ES-I3 (cell line): ENCODE results near the gene NOS3.

Experiments used
- H3K36me3 ChIP-seq: 2 replicates; pipeline ENCODE4 v1.6.1; 2013; ENCODE audit warnings: mild to moderate bottlenecking, low read length, control low read depth, moderate library complexity; ENCODE audit not compliant: insufficient read depth
- H3K4me1 ChIP-seq: 2 replicates; pipeline ENCODE4 v1.6.1; 2013; ENCODE audit warnings: mild to moderate bottlenecking, control low read depth, low read length; ENCODE audit not compliant: insufficient read depth
- H3K9ac ChIP-seq: 2 replicates; pipeline ENCODE4 v1.6.1; 2013; ENCODE audit warnings: low read depth, mild to moderate bottlenecking, low read length, moderate library complexity
- H3K9me3 ChIP-seq: 2 replicates; pipeline ENCODE4 v1.6.1; 2013; ENCODE audit warnings: mild to moderate bottlenecking, low read length, moderate library complexity; ENCODE audit not compliant: control insufficient read depth, insufficient read depth

The NOS3 gene

DNA sequence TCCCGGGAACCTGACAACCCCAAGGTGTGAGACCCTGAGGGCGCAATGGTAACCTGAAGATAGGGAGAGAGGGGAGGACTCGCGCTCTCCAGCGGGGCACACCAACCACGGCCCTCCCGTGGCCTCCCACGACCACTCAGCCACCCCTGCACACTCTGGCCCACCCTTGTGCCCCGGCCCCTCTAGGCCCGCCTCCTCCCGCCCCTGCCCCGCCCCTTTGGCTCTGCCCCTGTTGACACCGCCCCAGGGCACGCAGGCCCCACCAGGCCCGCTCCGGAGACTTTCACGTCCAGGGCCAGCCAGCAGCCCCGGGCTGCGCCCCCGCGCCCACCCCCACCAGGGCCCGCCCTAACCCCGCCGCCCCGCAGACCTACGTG, 22.5 kb downstream of the NOS3 start:
- Histone ChIP-seq H3K36me3 (no peaks in the 10 kb centered on the region), H3K4me1 (peaks cover 16% of the 10 kb centered on the region), H3K9me3 (no peaks in the 10 kb centered on the region), H3K9ac (peak overlapping the region; percentile 51; the same call in 1 of the 2 replicates)

- Histone ChIP-seq H3K36me3 (no peaks in the 10 kb centered on the region), H3K9ac (peak overlapping the region; percentile 51; the same call in 1 of the 2 replicates), H3K4me1 (peaks cover 14% of the 10 kb centered on the region), H3K9me3 (no peaks in the 10 kb centered on the region)
Measured at GRCh38 chr7:151013733-151014497, 23.1 kb downstream of the NOS3 start.

GRCh38 chr7:151014950-151015349, 24.1 kb downstream of the NOS3 start:
- peaks cover 16% of the 10 kb centered on the region for H3K4me1 ChIP-seq
- H3K36me3 ChIP-seq: no peaks in the 10 kb centered on the region
- peaks cover 4% of the 10 kb centered on the region; the same call in 1 of the 2 replicates for H3K9me3 ChIP-seq
- H3K9ac ChIP-seq: no peak overlapping the region

- Histone ChIP-seq H3K9me3 (peaks cover 4% of the 10 kb centered on the region; the same call in 1 of the 2 replicates), H3K36me3 (no peaks in the 10 kb centered on the region), H3K4me1 (peaks cover 19% of the 10 kb centered on the region), H3K9ac (no peak overlapping the region)
Measured at GRCh38 chr7:151015967-151016366, 25.1 kb downstream of the NOS3 start.

DNA sequence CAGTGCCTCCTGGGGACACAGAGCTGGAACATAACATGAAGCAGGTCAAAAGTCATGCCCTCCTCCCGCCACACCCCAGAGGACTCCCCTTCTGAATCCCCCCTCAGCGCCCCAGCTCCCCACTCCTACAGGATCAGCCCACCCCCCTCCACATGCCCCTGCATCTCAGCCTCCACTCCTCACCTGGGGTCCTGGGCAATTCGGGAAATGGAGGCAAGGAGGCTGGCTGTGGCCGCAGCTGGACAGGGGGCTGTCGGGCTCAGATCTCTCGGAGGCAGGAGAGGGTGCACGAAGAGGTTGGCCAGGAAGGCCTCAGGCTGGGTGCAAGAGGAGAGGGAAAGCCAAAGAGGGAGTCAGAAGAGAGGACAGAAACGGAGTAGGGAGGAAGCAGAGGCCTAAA, 25.7 kb downstream of the NOS3 start:
- Histone ChIP-seq H3K9me3 (peaks cover 4% of the 10 kb centered on the region; the same call in 1 of the 2 replicates), H3K9ac (no peak overlapping the region), H3K36me3 (no peaks in the 10 kb centered on the region), H3K4me1 (peaks cover 18% of the 10 kb centered on the region)

- Histone ChIP-seq H3K36me3 (no peaks in the 10 kb centered on the region), H3K9me3 (peaks cover 4% of the 10 kb centered on the region; the same call in 1 of the 2 replicates), H3K4me1 (peaks cover 18% of the 10 kb centered on the region), H3K9ac (no peak overlapping the region)
Measured at GRCh38 chr7:151016942-151017341, 26.1 kb downstream of the NOS3 start.

DNA sequence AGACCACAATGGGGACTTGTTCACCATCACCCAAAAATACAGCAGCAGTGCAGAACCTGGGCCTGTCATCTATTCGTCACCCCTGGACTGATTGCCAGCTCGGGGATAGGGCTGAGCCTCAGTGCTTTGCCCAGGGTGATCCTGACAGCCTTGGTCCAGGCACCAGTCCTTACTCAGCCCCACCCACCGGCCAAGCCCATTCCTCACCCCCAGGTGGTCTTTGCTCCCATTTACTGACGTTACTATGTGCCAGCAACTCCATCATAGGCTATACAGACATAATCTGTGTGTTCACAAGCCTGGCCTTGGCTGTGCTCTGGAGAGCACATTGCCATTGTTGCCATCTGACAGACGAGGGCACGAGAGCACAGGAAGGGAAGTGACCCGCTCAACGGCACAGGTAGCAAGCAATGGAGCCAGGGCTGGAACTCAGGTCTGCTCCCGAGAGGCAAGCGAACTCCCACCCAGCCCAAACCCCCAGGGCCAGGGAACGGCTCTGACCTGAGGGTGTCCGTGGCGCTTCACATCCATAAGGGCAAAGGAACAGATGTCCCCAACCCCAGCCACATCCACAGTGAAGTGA, 26.6 kb downstream of the NOS3 start:
- peaks cover 4% of the 10 kb centered on the region; the same call in 1 of the 2 replicates for H3K9me3 ChIP-seq
- H3K36me3 ChIP-seq: no peaks in the 10 kb centered on the region
- peaks cover 14% of the 10 kb centered on the region for H3K4me1 ChIP-seq
- H3K9ac ChIP-seq: peak overlapping the region; percentile 24; the same call in 1 of the 2 replicates

GRCh38 chr7:151017953-151018420, 27.2 kb downstream of the NOS3 start:
- Histone ChIP-seq H3K36me3 (no peaks in the 10 kb centered on the region), H3K9ac (peak overlapping the region; percentile 24), H3K9me3 (peaks cover 4% of the 10 kb centered on the region; the same call in 1 of the 2 replicates), H3K4me1 (peaks cover 11% of the 10 kb centered on the region; the same call in 1 of the 2 replicates)

- Histone ChIP-seq H3K9me3 (peaks cover 4% of the 10 kb centered on the region; the same call in 1 of the 2 replicates), H3K36me3 (no peaks in the 10 kb centered on the region), H3K4me1 (peaks cover 11% of the 10 kb centered on the region; the same call in 1 of the 2 replicates), H3K9ac (peak overlapping the region; percentile 24; the same call in 1 of the 2 replicates)
Measured at GRCh38 chr7:151018421-151019129, 27.8 kb downstream of the NOS3 start.

- peaks cover 11% of the 10 kb centered on the region; the same call in 1 of the 2 replicates for H3K4me1 ChIP-seq
- no peaks in the 10 kb centered on the region for H3K36me3 ChIP-seq
- no peak overlapping the region for H3K9ac ChIP-seq
- peaks cover 4% of the 10 kb centered on the region; the same call in 1 of the 2 replicates for H3K9me3 ChIP-seq
Measured at GRCh38 chr7:151019130-151019447, 28.3 kb downstream of the NOS3 start.

DNA sequence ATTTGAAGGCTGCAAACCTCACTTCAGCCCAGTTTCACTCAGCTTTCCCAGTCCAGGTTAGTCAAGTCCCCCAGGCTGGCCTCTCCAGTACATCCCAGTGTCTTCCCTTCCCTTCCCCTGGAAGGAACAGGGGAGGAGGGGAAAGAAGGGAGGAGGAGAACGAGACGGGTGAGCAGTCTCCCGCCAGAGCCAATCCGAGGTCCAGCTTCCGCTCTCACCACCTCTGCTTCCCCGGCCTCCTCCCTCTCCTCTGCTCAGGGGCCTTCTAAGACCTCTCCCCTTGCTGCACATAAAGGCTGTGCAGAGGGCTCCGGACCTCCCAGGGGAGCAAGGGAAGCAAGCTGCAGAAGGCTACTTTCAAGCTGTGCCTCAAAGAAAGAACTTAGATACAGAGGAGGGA, 29.4 kb downstream of the NOS3 start:
- Histone ChIP-seq H3K9me3 (peaks cover 4% of the 10 kb centered on the region; the same call in 1 of the 2 replicates), H3K36me3 (no peaks in the 10 kb centered on the region), H3K4me1 (peaks cover 11% of the 10 kb centered on the region; the same call in 1 of the 2 replicates), H3K9ac (no peak overlapping the region)

DNA sequence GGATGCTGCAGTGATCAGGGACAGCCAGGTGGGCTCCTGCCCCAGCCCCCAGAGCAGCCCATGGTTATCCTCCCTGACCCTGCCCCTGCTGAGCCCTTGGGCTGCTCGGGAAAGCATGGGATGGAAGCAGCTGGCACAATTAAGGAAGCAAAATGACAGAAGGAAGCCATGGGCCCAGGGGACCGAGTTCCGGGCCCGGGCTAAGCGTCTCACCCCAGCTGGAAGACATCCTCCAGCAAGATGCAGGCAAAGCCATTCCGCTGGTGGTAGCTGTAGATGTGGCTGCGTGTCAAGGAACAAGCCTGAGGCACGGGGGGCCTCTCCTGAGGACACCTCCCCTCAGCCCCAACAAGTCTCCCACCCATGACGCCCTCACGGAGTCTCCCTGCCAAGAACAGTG, 32.4 kb downstream of the NOS3 start:
- Histone ChIP-seq H3K4me1 (peaks cover 11% of the 10 kb centered on the region; the same call in 1 of the 2 replicates), H3K9ac (no peak overlapping the region), H3K36me3 (no peaks in the 10 kb centered on the region), H3K9me3 (peaks cover 4% of the 10 kb centered on the region; the same call in 1 of the 2 replicates)

DNA sequence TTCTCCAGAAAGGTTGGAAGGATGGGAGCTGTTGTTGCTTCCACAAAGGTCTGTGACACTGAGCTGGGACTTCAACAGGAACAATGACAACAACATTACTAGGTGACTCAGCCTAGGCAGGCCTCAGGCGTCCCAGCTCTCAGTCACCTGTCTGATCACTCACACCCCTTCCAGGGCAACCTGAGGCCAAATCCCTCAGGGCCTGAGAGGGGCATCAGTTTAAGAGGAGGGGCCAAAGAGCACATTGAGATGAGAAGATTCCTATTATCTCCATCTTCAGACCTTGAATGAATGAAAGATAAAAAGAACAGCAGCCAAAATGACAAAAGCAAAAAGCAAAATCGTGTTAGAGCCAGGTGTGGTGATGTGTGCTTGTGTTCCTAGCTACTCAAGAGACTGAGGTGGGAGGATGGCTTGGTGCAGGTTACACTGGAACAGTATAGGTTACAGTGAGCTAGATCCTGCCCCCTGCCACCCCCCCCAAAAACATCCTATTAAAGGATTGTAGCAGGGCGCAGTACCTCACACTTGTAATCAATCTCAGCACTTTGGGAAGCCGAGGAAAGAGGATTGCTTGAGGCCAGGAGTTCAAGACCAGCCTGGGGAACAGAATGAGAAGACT, 33.7 kb downstream of the NOS3 start, which contains the start of gene ATG9B:
Gene ATG9B (minus strand): TSS at position 60 of the 622 bp plus-strand sequence. CDS start 71 bp downstream, outside the sequence.
- Histone ChIP-seq H3K9me3 (no peaks in the 10 kb centered on the region), H3K36me3 (no peaks in the 10 kb centered on the region), H3K9ac (no peak within 1 kb of the TSS), H3K4me1 (peaks cover 11% of the 10 kb centered on the region; the same call in 1 of the 2 replicates)
